ENCODE results near the gene GLI3. TPM values are rescaled to one million over a fixed set of nuclear protein-coding genes. Genes with fewer than 3 reads are reported as not detected.

Gene GLI3
- total and polyA plus RNA-seq, 4 donors = 0.50 to 34.9 (median 11.3) TPM

GRCh38 chr7:42107484-42108240, 129.3 kb downstream of the GLI3 start:
- Histone ChIP-seq H3K9me3 (ENCODE audit: control insufficient read depth, low read length) (no peaks in the 10 kb centered on the region), H3K27me3 (ENCODE audit: control insufficient read depth in 1 of 2, insufficient read depth in 2 of 2, low read length in 1 of 2) (no peaks in the 10 kb centered on the region), H3K4me3 (ENCODE audit: low read length in 2 of 2) (no peak overlapping the region), H3K27ac (ENCODE audit: low read depth in 1 of 2, low read length in 2 of 2) (no peak overlapping the region), H3K36me3 (ENCODE audit: control insufficient read depth in 1 of 2, insufficient read depth in 2 of 2, low read length in 1 of 2) (no peaks in the 10 kb centered on the region), H3K4me1 (ENCODE audit: control insufficient read depth in 1 of 2, insufficient read depth in 2 of 2, low read length in 2 of 2) (peaks cover 0 to 6% of the 10 kb centered on the region in 2 donors)
- ATAC-seq (ENCODE audit: low FRiP score) (no peak), DNase-seq (no peak)
- WGBS, 2 donors = 72 to 74% methylated on average over 10 of the region's 10 CpGs
- intact Hi-C loops (cut with DNase I) = no loop called here

GRCh38 chr7:42106562-42106961, 130.4 kb downstream of the GLI3 start:
- DNase-seq = no peak
- Histone ChIP-seq H3K9me3 (ENCODE audit: control insufficient read depth, low read length) (no peaks in the 10 kb centered on the region), H3K4me1 (ENCODE audit: control insufficient read depth in 1 of 2, insufficient read depth in 2 of 2, low read length in 2 of 2) (peaks cover 0 to 6% of the 10 kb centered on the region in 2 donors), H3K27me3 (ENCODE audit: control insufficient read depth in 1 of 2, insufficient read depth in 2 of 2, low read length in 1 of 2) (no peaks in the 10 kb centered on the region), H3K36me3 (ENCODE audit: control insufficient read depth in 1 of 2, insufficient read depth in 2 of 2, low read length in 1 of 2) (no peaks in the 10 kb centered on the region), H3K4me3 (ENCODE audit: low read length in 2 of 2) (no peak overlapping the region), H3K27ac (ENCODE audit: low read depth in 1 of 2, low read length in 2 of 2) (no peak overlapping the region)
- intact Hi-C loops (cut with DNase I) = no loop called here
- no peak for ATAC-seq (ENCODE audit: low FRiP score)
- WGBS, 2 donors = 86 to 89% methylated on average over 3 of the region's 3 CpGs

- H3K36me3 ChIP-seq (ENCODE audit: control insufficient read depth in 1 of 2, insufficient read depth in 2 of 2, low read length in 1 of 2) = no peaks in the 10 kb centered on the region
- no peak overlapping the region for H3K4me3 ChIP-seq (ENCODE audit: low read length in 2 of 2)
- ATAC-seq (ENCODE audit: low FRiP score) (no peak), DNase-seq (peak in 1 of 2 donors; percentile 48)
- no peak overlapping the region for H3K27ac ChIP-seq (ENCODE audit: low read depth in 1 of 2, low read length in 2 of 2)
- H3K9me3 ChIP-seq (ENCODE audit: control insufficient read depth, low read length) = no peaks in the 10 kb centered on the region
- intact Hi-C loops (cut with DNase I) = no loop called here
- WGBS, 2 donors = 56 to 60% methylated on average over 12 of the region's 12 CpGs
- peaks cover 0 to 6% of the 10 kb centered on the region in 2 donors for H3K4me1 ChIP-seq (ENCODE audit: control insufficient read depth in 1 of 2, insufficient read depth in 2 of 2, low read length in 2 of 2)
- H3K27me3 ChIP-seq (ENCODE audit: control insufficient read depth in 1 of 2, insufficient read depth in 2 of 2, low read length in 1 of 2) = no peaks in the 10 kb centered on the region
These were observed 131.3 kb downstream of the GLI3 start for GRCh38 chr7:42105554-42106358.

GRCh38 chr7:42104694-42105093, 132.3 kb downstream of the GLI3 start:
- ATAC-seq (ENCODE audit: low FRiP score) (no peak), DNase-seq (no peak)
- intact Hi-C loops (cut with DNase I) = no loop called here
- no peaks in the 10 kb centered on the region for H3K36me3 ChIP-seq (ENCODE audit: control insufficient read depth in 1 of 2, insufficient read depth in 2 of 2, low read length in 1 of 2)
- no peak overlapping the region for H3K27ac ChIP-seq (ENCODE audit: low read depth in 1 of 2, low read length in 2 of 2)
- no peak overlapping the region for H3K4me3 ChIP-seq (ENCODE audit: low read length in 2 of 2)
- no peaks in the 10 kb centered on the region for H3K9me3 ChIP-seq (ENCODE audit: control insufficient read depth, low read length)
- no peaks in the 10 kb centered on the region for H3K27me3 ChIP-seq (ENCODE audit: control insufficient read depth in 1 of 2, insufficient read depth in 2 of 2, low read length in 1 of 2)
- WGBS, 2 donors = 97 to 98% methylated on average over 2 of the region's 2 CpGs
- peaks cover 0 to 6% of the 10 kb centered on the region in 2 donors for H3K4me1 ChIP-seq (ENCODE audit: control insufficient read depth in 1 of 2, insufficient read depth in 2 of 2, low read length in 2 of 2)

GRCh38 chr7:42104231-42104630, 132.8 kb downstream of the GLI3 start:
- intact Hi-C loops (cut with DNase I) = no loop called here
- DNase-seq (no peak), ATAC-seq (ENCODE audit: low FRiP score) (no peak)
- Histone ChIP-seq H3K4me3 (ENCODE audit: low read length in 2 of 2) (no peak overlapping the region), H3K36me3 (ENCODE audit: control insufficient read depth in 1 of 2, insufficient read depth in 2 of 2, low read length in 1 of 2) (no peaks in the 10 kb centered on the region), H3K27me3 (ENCODE audit: control insufficient read depth in 1 of 2, insufficient read depth in 2 of 2, low read length in 1 of 2) (no peaks in the 10 kb centered on the region), H3K4me1 (ENCODE audit: control insufficient read depth in 1 of 2, insufficient read depth in 2 of 2, low read length in 2 of 2) (peaks cover 0 to 2% of the 10 kb centered on the region in 2 donors), H3K9me3 (ENCODE audit: control insufficient read depth, low read length) (no peaks in the 10 kb centered on the region), H3K27ac (ENCODE audit: low read depth in 1 of 2, low read length in 2 of 2) (no peak overlapping the region)
- WGBS, 2 donors = 97 to 98% methylated on average over 5 of the region's 5 CpGs

- H3K4me3 ChIP-seq (ENCODE audit: low read length in 2 of 2) = no peak overlapping the region
- H3K36me3 ChIP-seq (ENCODE audit: control insufficient read depth in 1 of 2, insufficient read depth in 2 of 2, low read length in 1 of 2) = no peaks in the 10 kb centered on the region
- DNase-seq (no peak), ATAC-seq (ENCODE audit: low FRiP score) (peak; percentile 61)
- H3K9me3 ChIP-seq (ENCODE audit: control insufficient read depth, low read length) = no peaks in the 10 kb centered on the region
- no peaks in the 10 kb centered on the region for H3K4me1 ChIP-seq (ENCODE audit: control insufficient read depth in 1 of 2, insufficient read depth in 2 of 2, low read length in 2 of 2)
- 85 to 92% methylated on average over 2 of the region's 2 CpGs for WGBS, 2 donors
- no peaks in the 10 kb centered on the region for H3K27me3 ChIP-seq (ENCODE audit: control insufficient read depth in 1 of 2, insufficient read depth in 2 of 2, low read length in 1 of 2)
- H3K27ac ChIP-seq (ENCODE audit: low read depth in 1 of 2, low read length in 2 of 2) = no peak overlapping the region
- intact Hi-C loops (cut with DNase I) = no loop called here
These were observed 133.6 kb downstream of the GLI3 start for GRCh38 chr7:42103456-42103855.

GRCh38 chr7:42103020-42103419, 134.0 kb downstream of the GLI3 start:
- no peaks in the 10 kb centered on the region for H3K9me3 ChIP-seq (ENCODE audit: control insufficient read depth, low read length)
- H3K27ac ChIP-seq (ENCODE audit: low read depth in 1 of 2, low read length in 2 of 2) = no peak overlapping the region
- no peaks in the 10 kb centered on the region for H3K4me1 ChIP-seq (ENCODE audit: control insufficient read depth in 1 of 2, insufficient read depth in 2 of 2, low read length in 2 of 2)
- H3K27me3 ChIP-seq (ENCODE audit: control insufficient read depth in 1 of 2, insufficient read depth in 2 of 2, low read length in 1 of 2) = no peaks in the 10 kb centered on the region
- intact Hi-C loops (cut with DNase I) = no loop called here
- no peak for DNase-seq
- H3K36me3 ChIP-seq (ENCODE audit: control insufficient read depth in 1 of 2, insufficient read depth in 2 of 2, low read length in 1 of 2) = no peaks in the 10 kb centered on the region
- ATAC-seq (ENCODE audit: low FRiP score) = no peak
- H3K4me3 ChIP-seq (ENCODE audit: low read length in 2 of 2) = no peak overlapping the region
- 99 to 100% methylated on average over 3 of the region's 3 CpGs for WGBS, 2 donors

GRCh38 chr7:42102301-42102700, 134.7 kb downstream of the GLI3 start:
- no peaks in the 10 kb centered on the region for H3K4me1 ChIP-seq (ENCODE audit: control insufficient read depth in 1 of 2, insufficient read depth in 2 of 2, low read length in 2 of 2)
- ATAC-seq (ENCODE audit: low FRiP score) = no peak
- no peaks in the 10 kb centered on the region for H3K27me3 ChIP-seq (ENCODE audit: control insufficient read depth in 1 of 2, insufficient read depth in 2 of 2, low read length in 1 of 2)
- H3K9me3 ChIP-seq (ENCODE audit: control insufficient read depth, low read length) = no peaks in the 10 kb centered on the region
- no peak for DNase-seq
- H3K27ac ChIP-seq (ENCODE audit: low read depth in 1 of 2, low read length in 2 of 2) = no peak overlapping the region
- no peaks in the 10 kb centered on the region for H3K36me3 ChIP-seq (ENCODE audit: control insufficient read depth in 1 of 2, insufficient read depth in 2 of 2, low read length in 1 of 2)
- 97 to 98% methylated on average over 4 of the region's 4 CpGs for WGBS, 2 donors
- H3K4me3 ChIP-seq (ENCODE audit: low read length in 2 of 2) = no peak overlapping the region
- intact Hi-C loops (cut with DNase I) = no loop called here

- Histone ChIP-seq H3K27ac (ENCODE audit: low read depth in 1 of 2, low read length in 2 of 2) (no peak overlapping the region), H3K9me3 (ENCODE audit: control insufficient read depth, low read length) (no peaks in the 10 kb centered on the region), H3K27me3 (ENCODE audit: control insufficient read depth in 1 of 2, insufficient read depth in 2 of 2, low read length in 1 of 2) (no peaks in the 10 kb centered on the region), H3K4me1 (ENCODE audit: control insufficient read depth in 1 of 2, insufficient read depth in 2 of 2, low read length in 2 of 2) (peaks cover 0 to 3% of the 10 kb centered on the region in 2 donors), H3K4me3 (ENCODE audit: low read length in 2 of 2) (no peak overlapping the region), H3K36me3 (ENCODE audit: control insufficient read depth in 1 of 2, insufficient read depth in 2 of 2, low read length in 1 of 2) (no peaks in the 10 kb centered on the region)
- intact Hi-C loops (cut with DNase I) = no loop called here
- 92 to 94% methylated on average over 2 of the region's 2 CpGs for WGBS, 2 donors
- no peak for DNase-seq
- no peak for ATAC-seq (ENCODE audit: low FRiP score)
These were observed 136.9 kb downstream of the GLI3 start for GRCh38 chr7:42100156-42100508.

Data from aorta (tissue), 5 donors.